HG02852 (cell line): ENCODE data around the gene CLC.
"Not testable (repeated sequence)": the region's sequence is repeated elsewhere in the genome, so short reads cannot be mapped to it uniquely, and the experiment has no call there.

Source experiments
- ATAC-seq: cut with Tn5 transposase; IDR thresholded peaks from one replicate; pipeline ENCODE4 v1.9.1; 2021; ENCODE audit warnings: mild to moderate bottlenecking, moderate library complexity; ENCODE audit not compliant: unreplicated experiment

CLC gene

GRCh38 chr19:39737891-39738290, at the start of gene CLC:
TSS of gene CLC (minus strand) at chr19:39738029. CDS start at chr19:39737952, 77 bp downstream.
- ATAC-seq = no peak

DNA sequence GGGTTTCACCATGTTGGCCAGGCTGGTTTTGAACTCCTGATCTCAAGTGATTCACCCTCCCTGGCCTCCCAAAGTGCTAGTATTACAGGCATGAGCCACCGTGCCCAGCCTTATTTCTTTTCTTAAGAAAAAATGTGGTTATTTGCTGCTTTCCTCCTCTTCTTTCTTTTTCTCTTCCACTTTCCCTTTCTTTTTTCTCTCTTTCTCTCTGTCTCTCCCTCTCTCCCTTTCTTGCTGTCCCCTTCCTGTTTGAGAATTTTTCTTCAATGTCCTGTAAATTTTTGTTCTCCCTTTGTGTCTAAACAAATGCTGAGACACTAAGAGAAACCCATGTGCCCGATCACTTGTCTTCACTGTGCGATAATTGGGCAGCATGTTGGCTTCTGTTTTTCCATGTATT, 43.1 kb upstream of the CLC start:
- no peak for ATAC-seq

GRCh38 chr19:39778763-39779162, 40.9 kb upstream of the CLC start, which contains the start of gene LEUTX:
TSS of gene LEUTX (plus strand) at chr19:39778854. CDS start at chr19:39778921, 67 bp downstream.
- ATAC-seq = no peak

GRCh38 chr19:39768786-39769185, 31.0 kb upstream of the CLC start:
- ATAC-seq = no peak

DNA sequence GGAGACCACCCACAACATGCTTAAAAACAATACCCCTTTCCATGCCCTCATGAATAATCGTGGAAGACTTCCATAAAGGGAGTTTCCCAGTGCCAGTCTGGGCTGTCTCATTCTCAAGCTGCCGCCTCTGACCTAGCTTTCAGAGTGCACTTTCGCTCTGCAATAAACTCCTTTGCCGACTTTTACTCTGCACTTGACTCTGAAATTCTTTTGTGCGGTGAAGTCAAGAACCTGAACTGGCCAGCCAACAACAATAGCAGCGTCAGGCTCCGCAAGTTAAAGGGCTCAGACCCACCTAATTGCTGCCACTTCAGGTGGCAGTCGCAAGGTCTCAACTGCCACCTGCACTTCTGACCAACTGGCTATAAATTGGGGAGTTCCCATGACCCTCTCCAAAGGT, 30.5 kb upstream of the CLC start:
- ATAC-seq = no peak

DNA sequence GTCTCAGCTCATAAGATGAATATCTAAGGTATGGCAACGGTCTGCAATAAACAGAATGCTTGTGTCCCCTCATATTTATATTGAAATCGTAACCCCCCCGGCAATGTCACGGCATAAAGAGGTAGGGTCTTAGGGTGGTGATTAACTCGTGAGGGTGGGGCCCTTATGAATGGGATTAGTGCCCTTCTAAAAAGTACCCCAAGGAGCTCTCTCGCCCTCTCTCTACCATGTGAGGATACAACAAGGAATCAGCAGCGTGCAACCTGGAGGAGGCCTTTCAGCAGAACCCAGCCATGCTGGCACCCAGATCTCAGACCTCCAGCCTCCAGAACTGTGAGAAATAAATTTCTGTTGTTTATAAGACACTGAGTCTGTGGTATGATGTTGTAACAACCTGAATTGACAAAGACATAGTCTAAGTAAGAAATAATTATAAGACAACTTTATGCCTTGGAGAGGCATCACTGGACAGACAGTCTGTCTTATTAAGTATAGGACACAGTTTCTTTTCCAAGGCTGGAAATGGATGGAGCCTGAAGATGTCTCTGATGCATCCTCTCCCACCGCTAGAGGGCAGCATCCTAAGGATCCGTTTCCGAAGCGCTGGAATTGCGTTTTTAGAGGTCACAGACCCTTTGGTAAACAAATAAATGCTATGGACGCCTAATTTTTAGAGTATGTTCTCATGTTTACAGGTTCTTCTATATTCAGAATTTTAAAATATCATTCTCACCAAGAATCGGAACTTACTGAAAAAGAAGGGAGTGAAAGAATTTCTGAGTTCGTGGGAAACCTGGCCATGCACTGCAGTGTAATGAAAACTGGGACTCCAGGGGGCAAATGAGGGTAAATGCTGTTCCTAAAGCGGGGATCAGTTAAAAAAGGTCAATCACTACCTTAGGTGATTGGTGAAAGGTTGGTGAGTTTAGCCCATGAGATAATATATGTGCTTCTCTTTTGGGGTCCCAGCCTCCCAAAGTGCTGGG, 27.6 kb upstream of the CLC start:
- no peak for ATAC-seq

- not testable (repeated sequence) for ATAC-seq
Observed at GRCh38 chr19:39761851-39762250, 24.0 kb upstream of the CLC start.

DNA sequence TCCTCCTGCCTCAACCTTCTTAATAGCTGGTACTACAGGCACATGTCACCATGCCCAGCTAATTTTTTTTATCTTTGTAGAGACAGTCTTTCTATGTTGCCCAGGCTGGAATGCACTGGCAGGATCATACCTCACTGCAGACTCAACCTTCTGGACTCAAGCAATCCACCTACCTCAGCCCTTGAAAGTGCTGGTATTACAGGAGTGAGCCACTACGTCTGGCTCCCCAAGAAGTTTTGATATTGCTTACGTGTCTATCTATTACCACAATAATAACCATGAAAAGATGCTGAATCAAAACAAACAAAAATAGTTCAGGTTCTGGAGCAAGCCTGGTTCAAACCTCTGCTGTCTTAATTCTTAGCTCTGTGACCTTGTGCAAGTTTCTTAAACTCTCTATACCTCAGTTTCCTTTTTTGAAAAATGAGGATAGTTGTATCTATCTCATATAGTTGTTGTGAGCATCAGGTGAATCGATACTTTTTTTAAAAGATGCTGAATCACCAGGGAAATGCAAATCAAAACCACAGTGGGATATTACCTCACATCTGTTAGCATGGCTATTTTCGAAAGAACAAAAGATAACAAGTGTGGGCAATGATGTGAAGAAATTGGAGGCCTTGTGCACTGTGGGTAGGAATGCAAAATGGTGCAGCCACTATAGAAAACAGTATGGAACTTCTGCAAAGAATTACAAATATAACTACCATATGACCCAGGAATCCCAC, 21.8 kb upstream of the CLC start:
- no peak for ATAC-seq

DNA sequence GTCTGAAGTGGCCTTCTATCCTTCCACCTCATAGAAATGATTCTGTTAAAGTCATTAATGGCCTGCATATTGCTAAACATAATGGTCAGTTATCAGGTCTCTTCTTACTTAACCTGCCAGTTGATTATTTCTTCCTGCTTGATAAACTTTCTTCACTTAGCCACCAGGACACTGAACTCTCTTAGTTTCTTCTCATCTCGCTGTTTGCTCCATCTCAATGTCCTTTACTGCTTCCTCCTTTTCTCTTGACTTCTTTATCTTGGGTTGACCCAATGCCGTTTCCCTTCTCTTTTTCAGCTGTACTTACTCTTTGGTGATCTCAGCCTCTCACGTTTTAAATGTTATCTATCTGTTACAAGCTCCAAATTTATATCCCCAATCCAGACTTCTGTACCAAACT, 17.1 kb upstream of the CLC start:
- no peak for ATAC-seq

- no peak for ATAC-seq
Observed at GRCh38 chr19:39754544-39754943, 16.7 kb upstream of the CLC start.

GRCh38 chr19:39752795-39753194, 15.0 kb upstream of the CLC start:
- no peak for ATAC-seq

- ATAC-seq = no peak
Observed at GRCh38 chr19:39752390-39752789, 14.6 kb upstream of the CLC start.

DNA sequence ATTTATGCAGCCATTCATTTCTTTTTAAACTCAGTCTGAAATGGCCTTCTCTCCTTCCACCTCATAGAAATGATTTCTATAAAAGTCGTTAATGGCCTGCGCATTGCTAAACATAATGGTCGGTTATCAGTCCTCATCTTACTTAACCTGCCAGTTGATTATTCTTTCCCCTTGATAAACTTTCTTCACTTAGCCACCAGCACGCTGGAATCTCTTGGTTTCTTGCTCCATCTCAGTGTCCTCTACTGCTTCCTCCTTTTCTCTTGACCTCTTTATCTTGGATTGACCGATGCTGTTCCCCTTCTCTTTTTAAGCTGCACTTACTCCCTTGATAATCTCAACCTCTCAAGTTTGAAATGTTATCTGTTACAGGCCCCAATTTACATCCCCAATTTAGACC, 12.2 kb upstream of the CLC start:
- no peak for ATAC-seq

- ATAC-seq = no peak
Observed at GRCh38 chr19:39746836-39747529, 9.2 kb upstream of the CLC start.

- ATAC-seq = no peak
Observed at GRCh38 chr19:39745643-39746042, 7.8 kb upstream of the CLC start.

GRCh38 chr19:39740395-39740794, 2.6 kb upstream of the CLC start:
- ATAC-seq = no peak

- no peak for ATAC-seq
Observed at GRCh38 chr19:39738814-39739213, 985 bp upstream of the CLC start.

GRCh38 chr19:39737351-39737750, 478 bp downstream of the CLC start:
- no peak for ATAC-seq

DNA sequence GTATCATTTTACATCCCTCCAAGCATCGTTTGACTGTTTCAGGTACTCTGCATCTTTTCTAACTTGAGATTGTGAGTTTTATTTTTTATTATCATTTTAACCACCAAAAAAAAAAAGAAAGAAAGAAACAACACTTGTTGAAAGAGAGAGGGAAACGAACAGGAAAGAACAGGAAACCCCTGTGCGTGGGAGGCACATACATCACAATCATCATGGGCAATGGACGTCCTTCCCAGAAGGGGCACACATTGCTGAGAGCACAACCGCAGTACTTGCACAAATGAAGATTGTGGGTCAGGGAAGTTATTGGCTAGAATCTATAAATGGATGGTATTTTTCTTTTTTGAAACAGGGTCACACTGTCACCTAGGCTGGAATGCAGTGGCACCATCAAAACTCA, 1.7 kb downstream of the CLC start:
- ATAC-seq = no peak

DNA sequence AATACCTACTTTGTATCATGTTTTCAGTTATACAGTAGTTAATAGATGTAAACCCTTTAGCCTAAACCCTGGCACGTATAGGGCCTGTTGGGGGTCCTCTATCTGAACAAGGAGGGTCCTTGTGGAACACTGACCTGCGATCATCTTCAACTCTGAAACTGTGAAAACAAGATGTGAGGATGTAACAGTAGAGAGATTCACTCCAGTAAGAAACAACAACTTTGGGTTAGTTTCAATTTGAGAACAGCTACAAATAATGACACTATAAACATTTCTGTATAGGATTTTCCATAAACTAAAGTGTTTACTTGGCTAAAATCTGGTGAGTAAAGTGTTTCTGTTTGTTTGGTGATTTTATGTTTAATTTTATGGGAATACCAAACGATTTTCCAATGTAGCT, 2.1 kb downstream of the CLC start:
- no peak for ATAC-seq

DNA sequence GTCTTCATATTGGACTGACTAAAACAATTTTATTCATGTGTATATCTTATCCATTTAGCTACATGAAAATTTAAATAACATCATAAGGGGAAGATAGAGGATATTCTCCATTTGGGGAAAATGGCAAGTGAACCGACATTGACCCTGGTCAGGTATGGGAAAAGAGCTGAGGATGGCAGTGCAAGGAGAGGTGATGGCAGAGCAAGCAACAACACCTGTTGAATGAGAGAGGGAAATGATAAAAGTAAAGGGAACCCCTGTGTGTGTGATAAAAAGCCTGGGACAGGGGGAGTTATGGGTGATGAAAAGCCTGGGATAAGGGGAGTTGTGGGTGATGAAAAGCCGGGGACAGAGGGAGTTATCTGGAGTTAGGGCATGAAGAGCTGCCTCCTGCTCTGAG, 4.0 kb downstream of the CLC start:
- no peak for ATAC-seq
